Measurements from ENCODE around the gene SLC25A13.

Gene SLC25A13

GRCh38 chr7:96308253-96308949 is 13.5 kb downstream of the SLC25A13 start:
- no peak for TF ChIP-seq CTCF (IDR thresholded peaks at IDR 0.05)

- TF ChIP-seq CTCF (IDR thresholded peaks at IDR 0.05) = no peak
Observed at GRCh38 chr7:96306385-96307125, 15.3 kb downstream of the SLC25A13 start.

GRCh38 chr7:96305915-96306314 is 16.0 kb downstream of the SLC25A13 start:
- no peak for TF ChIP-seq CTCF (IDR thresholded peaks at IDR 0.05)

GRCh38 chr7:96304573-96304972 is 17.3 kb downstream of the SLC25A13 start:
- no peak for TF ChIP-seq CTCF (IDR thresholded peaks at IDR 0.05)

GRCh38 chr7:96303686-96304443 is 18.0 kb downstream of the SLC25A13 start:
- no peak for TF ChIP-seq CTCF (IDR thresholded peaks at IDR 0.05)

- no peak for TF ChIP-seq CTCF (IDR thresholded peaks at IDR 0.05)
Observed at GRCh38 chr7:96303105-96303685, 18.7 kb downstream of the SLC25A13 start.

- TF ChIP-seq CTCF (IDR thresholded peaks at IDR 0.05) = no peak
Observed at GRCh38 chr7:96300986-96301385, 20.9 kb downstream of the SLC25A13 start.

Data from LNCAP (cell line).